ENCODE data around the gene VPS37D.

VPS37D gene

DNA sequence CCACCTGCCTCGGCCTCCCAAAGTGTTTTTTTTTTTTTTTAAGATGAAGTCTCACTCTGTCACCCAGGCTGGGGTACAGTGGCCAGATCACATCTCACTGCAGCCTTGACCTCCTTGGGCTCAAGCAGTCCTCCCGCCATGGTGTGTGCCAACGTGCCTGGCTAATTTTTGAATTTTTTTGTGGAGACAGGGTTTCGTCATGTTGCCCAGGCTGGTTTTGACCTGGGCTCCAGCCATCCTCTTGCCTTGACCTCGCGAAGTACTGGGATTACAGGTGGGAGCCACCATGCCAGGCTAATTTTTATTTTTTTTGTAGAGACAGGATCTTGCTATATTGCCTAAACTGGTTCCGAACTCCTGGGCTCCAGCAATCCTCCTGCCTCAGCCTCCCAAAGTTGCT lies 34.3 kb upstream of the VPS37D start:
- Histone ChIP-seq H2AFZ (ENCODE audit: low read length) (no peak overlapping the region), H3K4me1 (ENCODE audit: insufficient read depth, low read length, poor library complexity, severe bottlenecking) (no peaks in the 10 kb centered on the region), H3F3A (ENCODE audit: low read depth) (no peaks in the 10 kb centered on the region), H4K20me1 (ENCODE audit: insufficient read depth, low read length, poor library complexity, severe bottlenecking) (no peaks in the 10 kb centered on the region), H3K36me3 (ENCODE audit: insufficient read depth, low read length) (no peaks in the 10 kb centered on the region), H3K4me3 (ENCODE audit: low read length, poor library complexity, severe bottlenecking) (no peak overlapping the region), H3K79me2 (ENCODE audit: insufficient read depth, low read length) (no peaks in the 10 kb centered on the region), H3K9me2 (replicated peaks; ENCODE audit: low read depth, low read length) (no peaks in the 10 kb centered on the region), H3K27me3 (ENCODE audit: insufficient read depth, low read length, poor library complexity, severe bottlenecking) (no peaks in the 10 kb centered on the region), H3K9ac (ENCODE audit: low read depth, low read length, poor library complexity, severe bottlenecking) (no peak overlapping the region), H3K4me2 (ENCODE audit: low read depth, low read length, poor library complexity, severe bottlenecking) (no peak overlapping the region), H3K9me3 (ENCODE audit: insufficient read depth, low read depth, low read length) (no peaks in the 10 kb centered on the region)
- TF ChIP-seq CTCF (conservative IDR thresholded peaks at IDR 0.05; ENCODE audit: low read length): no peak
- no peak for TF ChIP-seq EZH2phosphoT487 (IDR thresholded peaks at IDR 0.05; ENCODE audit: borderline replicate concordance)

GRCh38 chr7:73633844-73634243 lies 33.8 kb upstream of the VPS37D start:
- Histone ChIP-seq H3K27me3 (ENCODE audit: insufficient read depth, low read length, poor library complexity, severe bottlenecking) (no peaks in the 10 kb centered on the region), H3K4me3 (ENCODE audit: low read length, poor library complexity, severe bottlenecking) (no peak overlapping the region), H3K9me3 (ENCODE audit: insufficient read depth, low read depth, low read length) (no peaks in the 10 kb centered on the region), H4K20me1 (ENCODE audit: insufficient read depth, low read length, poor library complexity, severe bottlenecking) (no peaks in the 10 kb centered on the region), H3K4me1 (ENCODE audit: insufficient read depth, low read length, poor library complexity, severe bottlenecking) (no peaks in the 10 kb centered on the region), H3K79me2 (ENCODE audit: insufficient read depth, low read length) (no peaks in the 10 kb centered on the region), H3K9me2 (replicated peaks; ENCODE audit: low read depth, low read length) (no peaks in the 10 kb centered on the region), H3K9ac (ENCODE audit: low read depth, low read length, poor library complexity, severe bottlenecking) (no peak overlapping the region), H2AFZ (ENCODE audit: low read length) (no peak overlapping the region), H3K4me2 (ENCODE audit: low read depth, low read length, poor library complexity, severe bottlenecking) (no peak overlapping the region), H3F3A (ENCODE audit: low read depth) (no peaks in the 10 kb centered on the region), H3K36me3 (ENCODE audit: insufficient read depth, low read length) (no peaks in the 10 kb centered on the region)
- TF ChIP-seq CTCF (conservative IDR thresholded peaks at IDR 0.05; ENCODE audit: low read length): no peak
- no peak for TF ChIP-seq EZH2phosphoT487 (IDR thresholded peaks at IDR 0.05; ENCODE audit: borderline replicate concordance)

DNA sequence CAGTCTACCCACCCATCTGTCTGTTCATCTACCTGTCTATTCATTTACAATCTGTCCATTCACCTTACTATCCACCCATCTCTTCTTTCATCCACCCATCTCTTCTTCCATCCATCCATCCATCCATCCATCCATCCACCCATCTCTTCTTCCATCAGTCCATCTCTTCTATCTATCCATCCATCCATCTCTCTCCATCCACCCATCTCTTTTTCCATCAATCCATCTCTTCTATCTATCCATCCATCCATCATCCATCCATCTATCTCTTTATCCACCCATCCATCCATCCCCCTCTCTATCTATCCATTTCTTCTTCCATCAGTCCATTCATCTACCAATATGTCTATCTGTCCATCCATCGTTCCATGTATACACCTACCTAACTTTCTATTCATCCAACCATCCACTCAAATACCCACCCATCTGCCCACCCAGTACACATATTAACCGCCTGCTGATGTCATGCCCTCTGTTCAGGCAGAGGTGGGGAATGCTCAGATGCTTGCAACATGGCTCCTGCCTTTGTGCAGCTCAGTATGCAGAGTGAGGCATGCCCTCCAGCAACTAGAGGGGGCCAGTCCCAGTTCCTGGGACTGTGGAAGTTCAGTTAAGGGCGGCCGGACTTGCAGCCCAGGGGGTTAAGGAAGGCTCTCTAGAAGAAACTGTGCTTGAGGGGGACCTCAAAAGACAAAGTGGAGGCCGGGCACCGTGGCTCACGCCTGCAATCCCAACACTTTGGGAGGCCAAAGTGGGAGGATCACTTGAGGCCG lies 32.0 kb upstream of the VPS37D start:
- H3K79me2 ChIP-seq (ENCODE audit: insufficient read depth, low read length): no peaks in the 10 kb centered on the region
- H3K4me2 ChIP-seq (ENCODE audit: low read depth, low read length, poor library complexity, severe bottlenecking): no peak overlapping the region
- H3K4me3 ChIP-seq (ENCODE audit: low read length, poor library complexity, severe bottlenecking): no peak overlapping the region
- H3K27me3 ChIP-seq (ENCODE audit: insufficient read depth, low read length, poor library complexity, severe bottlenecking): no peaks in the 10 kb centered on the region
- no peaks in the 10 kb centered on the region for H3K36me3 ChIP-seq (ENCODE audit: insufficient read depth, low read length)
- no peak overlapping the region for H3K9ac ChIP-seq (ENCODE audit: low read depth, low read length, poor library complexity, severe bottlenecking)
- no peaks in the 10 kb centered on the region for H3F3A ChIP-seq (ENCODE audit: low read depth)
- H4K20me1 ChIP-seq (ENCODE audit: insufficient read depth, low read length, poor library complexity, severe bottlenecking): no peaks in the 10 kb centered on the region
- TF ChIP-seq EZH2phosphoT487 (IDR thresholded peaks at IDR 0.05; ENCODE audit: borderline replicate concordance): no peak
- TF ChIP-seq CTCF (conservative IDR thresholded peaks at IDR 0.05; ENCODE audit: low read length): no peak
- no peaks in the 10 kb centered on the region for H3K9me2 ChIP-seq (replicated peaks; ENCODE audit: low read depth, low read length)
- H3K9me3 ChIP-seq (ENCODE audit: insufficient read depth, low read depth, low read length): no peaks in the 10 kb centered on the region
- H2AFZ ChIP-seq (ENCODE audit: low read length): no peak overlapping the region
- H3K4me1 ChIP-seq (ENCODE audit: insufficient read depth, low read length, poor library complexity, severe bottlenecking): no peaks in the 10 kb centered on the region
